GM21825 (cell line): ENCODE results near the gene RAB9A.
A peak's percentile ranks its signal among the peaks of the same experiment; 100 is the strongest.

Experiments used
- ATAC-seq: cut with Tn5 transposase; IDR thresholded peaks from one replicate; pipeline ENCODE4 v1.9.1; 2021; ENCODE audit warnings: mild to moderate bottlenecking, moderate library complexity; ENCODE audit not compliant: unreplicated experiment

RAB9A gene

GRCh38 chrX:13742397-13743176, 53.7 kb downstream of the RAB9A start:
- ATAC-seq: peak; percentile 94

GRCh38 chrX:13747836-13748235, 58.9 kb downstream of the RAB9A start:
- ATAC-seq: no peak

- ATAC-seq: no peak
These were observed 59.6 kb downstream of the RAB9A start for GRCh38 chrX:13748486-13748885.

DNA sequence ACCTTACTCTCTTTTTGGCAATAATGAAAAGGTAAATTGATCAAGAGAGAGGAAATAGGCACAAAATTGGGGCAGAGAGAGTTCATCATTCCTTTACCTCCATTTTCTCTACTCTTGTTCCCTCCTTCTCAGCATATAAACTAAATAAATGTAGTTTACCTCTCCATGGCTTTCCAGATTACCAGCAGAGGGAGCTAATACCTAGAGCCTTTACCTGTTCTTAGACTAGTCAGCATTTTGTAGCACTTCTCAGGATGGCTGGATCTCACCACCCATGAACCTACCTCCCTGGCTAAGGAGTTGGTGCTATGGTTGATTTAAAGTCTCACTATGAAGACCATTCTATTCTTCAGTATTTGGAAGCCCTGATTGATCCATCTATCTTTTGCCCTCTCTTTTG, 61.3 kb downstream of the RAB9A start:
- peak; percentile 37 for ATAC-seq

- ATAC-seq: no peak
These were observed 61.9 kb downstream of the RAB9A start for GRCh38 chrX:13750812-13751211.

- no peak for ATAC-seq
These were observed 63.2 kb downstream of the RAB9A start for GRCh38 chrX:13752141-13752540.

GRCh38 chrX:13752646-13753045, 63.7 kb downstream of the RAB9A start:
- peak; percentile 73 for ATAC-seq

GRCh38 chrX:13754765-13755164, 65.8 kb downstream of the RAB9A start:
- ATAC-seq: no peak

- ATAC-seq: no peak
These were observed 66.3 kb downstream of the RAB9A start for GRCh38 chrX:13755254-13755653.

DNA sequence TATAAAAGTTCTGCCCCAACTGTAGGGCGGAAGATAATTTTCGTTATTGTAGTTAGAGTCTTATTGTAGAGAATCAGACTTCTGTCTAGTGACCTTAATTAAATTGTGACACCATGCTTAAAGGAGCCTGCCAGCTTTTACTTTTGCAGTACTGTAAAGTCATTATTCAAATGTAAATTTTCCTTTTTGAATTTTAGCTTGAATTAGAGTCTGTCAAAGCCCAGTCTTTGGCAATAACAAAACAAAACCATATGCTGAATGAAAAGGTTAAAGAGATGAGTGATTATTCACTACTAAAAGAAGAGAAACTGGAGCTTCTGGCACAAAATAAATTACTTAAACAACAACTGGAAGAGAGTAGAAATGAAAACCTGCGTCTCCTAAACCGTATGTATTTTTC, 67.5 kb downstream of the RAB9A start:
- no peak for ATAC-seq

DNA sequence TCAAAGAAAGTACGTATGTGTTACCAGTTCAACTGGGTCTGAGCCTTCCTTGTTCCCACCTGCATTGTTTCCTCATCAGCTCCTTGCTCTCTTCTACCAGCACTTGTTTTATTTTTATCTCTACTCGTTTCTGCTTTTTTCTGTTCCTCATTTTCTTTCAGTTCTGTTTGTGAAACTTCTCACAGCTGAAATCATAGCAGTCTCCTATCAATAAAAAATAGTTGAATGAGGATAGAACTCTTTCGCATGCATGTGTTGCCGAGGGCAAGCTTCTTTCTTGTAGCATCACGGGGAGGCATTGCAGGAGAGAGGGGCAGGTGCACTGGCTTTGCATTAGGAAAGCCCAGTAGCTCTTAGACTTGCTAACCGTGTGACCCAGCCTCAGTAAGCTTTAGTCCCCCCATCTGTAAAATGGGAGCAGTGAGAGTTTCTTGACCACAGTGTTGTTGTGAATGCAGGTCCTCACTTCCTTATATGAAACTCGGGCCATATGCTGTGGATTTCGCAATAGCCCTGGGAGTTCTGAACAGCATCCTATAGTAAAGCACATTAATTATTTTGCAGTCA, 70.3 kb downstream of the RAB9A start:
- ATAC-seq: peak; percentile 65
